Islet of Langerhans (tissue), 1 donor: ENCODE results near the gene C16orf87.
"Not testable (repeated sequence)": the region's sequence is repeated elsewhere in the genome, so short reads cannot be mapped to it uniquely, and the experiment has no call there.

Experiments
- FAIRE-seq: peaks from one replicate; lab custom pipeline; 2011; peaks lifted over from hg19 to GRCh38; lab: Jason Lieb, UNC

C16orf87 gene

DNA sequence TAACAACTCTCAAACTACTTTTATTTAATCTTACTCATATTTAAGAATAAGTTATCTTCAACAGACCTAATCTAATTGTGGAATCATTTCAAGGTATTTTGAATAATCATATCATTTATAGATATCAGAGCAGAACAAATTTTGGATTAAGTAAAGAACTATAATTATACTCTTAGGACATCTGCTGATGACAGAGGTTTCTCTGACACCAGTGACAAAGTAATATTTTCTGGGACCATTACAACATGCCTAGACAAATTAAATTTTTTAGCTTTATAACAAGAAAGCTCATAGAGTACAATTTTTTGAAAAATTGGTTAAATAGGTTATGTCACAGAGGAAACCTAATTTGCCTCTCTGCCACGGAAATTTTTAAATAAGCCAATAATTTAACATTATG is 30.5 kb downstream of the C16orf87 start:
- no peak for FAIRE-seq

DNA sequence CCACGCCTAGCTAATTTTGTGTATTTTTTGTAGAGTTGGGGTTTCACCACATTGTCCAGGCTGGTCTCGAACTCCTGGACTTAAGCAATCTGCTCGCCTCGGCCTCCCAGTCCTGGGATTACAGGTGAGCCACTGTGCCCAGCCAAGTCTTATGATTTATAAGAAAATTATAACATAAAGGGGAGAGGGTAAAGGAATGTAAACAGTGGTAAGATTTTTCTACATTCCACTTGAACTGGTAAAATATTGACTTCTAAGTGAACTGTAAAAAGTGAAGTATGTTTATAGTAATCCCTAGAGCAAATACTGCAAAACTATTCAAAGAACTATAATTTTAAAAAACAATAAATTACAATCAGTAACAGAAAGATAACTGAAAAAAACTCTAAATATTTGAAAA is 33.5 kb downstream of the C16orf87 start:
- FAIRE-seq = no peak

DNA sequence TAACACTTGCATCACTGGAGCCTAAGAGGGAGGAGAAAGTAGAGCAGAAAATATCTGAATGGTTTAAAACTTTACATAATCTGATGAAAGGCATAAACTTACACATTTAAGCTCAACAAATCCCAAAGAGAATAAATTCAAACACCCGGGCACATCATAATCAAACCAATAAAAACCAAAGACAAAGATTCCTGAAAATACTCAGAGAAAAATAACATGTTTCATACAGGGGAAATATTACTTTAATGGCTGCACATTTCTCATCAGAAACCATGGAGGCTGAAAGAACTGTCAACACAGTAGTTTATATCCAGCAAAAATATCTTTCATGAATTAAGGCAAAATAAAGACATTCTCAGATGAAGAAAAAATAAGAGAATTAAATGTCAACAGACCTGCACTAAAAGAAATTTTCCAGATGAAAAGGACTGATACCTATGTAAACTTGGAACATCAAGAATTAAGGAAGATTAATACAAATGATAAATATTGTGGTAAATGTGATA is 34.2 kb downstream of the C16orf87 start:
- FAIRE-seq = no peak

DNA sequence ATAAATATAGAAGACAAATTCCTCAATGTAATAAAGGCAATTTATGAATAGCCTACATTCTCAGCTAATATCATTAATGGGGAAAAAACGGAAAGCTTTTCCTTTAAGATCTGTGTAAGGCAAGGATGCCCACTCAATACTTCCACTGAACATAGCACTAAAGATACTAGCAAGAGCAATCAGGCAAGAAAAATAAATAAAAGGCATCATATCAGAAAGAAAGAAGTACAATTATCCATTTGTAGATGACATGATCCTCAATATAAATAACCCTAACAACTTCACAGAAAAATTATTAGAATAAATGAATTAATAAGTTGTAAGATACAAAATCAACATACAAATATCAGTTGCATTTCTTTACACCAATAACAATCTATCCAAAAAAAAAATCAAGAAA is 37.1 kb downstream of the C16orf87 start:
- FAIRE-seq = no peak

DNA sequence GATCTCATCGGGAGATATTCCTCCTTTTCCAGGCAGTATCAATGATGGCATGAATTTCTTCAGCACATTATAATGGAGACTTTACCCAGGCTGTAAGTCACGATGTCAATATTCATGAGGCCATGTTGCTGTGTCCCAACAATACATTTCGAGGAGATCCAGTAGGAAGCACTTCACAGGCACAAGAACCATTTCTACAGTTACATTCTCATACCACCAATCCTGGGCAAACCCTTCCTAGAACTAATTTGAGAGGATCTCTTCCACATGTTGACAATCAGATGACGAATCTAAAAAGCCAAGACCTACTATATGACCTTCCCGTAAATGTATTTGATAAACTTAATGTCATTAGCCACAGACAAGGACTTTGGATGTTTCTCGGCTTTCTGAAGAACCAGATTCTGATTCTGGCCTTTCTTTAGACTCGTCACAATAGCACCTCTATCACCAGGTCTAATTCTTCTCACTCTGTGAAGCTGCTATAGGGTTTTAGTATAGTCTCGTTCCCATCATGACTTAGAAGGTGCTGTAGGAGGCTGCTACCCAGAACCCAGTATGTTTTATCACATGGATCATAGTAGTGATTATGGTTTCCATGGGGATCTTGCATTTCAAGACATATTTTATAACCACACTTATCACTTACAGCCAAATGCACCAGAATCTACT is 40.2 kb downstream of the C16orf87 start:
- no peak for FAIRE-seq

DNA sequence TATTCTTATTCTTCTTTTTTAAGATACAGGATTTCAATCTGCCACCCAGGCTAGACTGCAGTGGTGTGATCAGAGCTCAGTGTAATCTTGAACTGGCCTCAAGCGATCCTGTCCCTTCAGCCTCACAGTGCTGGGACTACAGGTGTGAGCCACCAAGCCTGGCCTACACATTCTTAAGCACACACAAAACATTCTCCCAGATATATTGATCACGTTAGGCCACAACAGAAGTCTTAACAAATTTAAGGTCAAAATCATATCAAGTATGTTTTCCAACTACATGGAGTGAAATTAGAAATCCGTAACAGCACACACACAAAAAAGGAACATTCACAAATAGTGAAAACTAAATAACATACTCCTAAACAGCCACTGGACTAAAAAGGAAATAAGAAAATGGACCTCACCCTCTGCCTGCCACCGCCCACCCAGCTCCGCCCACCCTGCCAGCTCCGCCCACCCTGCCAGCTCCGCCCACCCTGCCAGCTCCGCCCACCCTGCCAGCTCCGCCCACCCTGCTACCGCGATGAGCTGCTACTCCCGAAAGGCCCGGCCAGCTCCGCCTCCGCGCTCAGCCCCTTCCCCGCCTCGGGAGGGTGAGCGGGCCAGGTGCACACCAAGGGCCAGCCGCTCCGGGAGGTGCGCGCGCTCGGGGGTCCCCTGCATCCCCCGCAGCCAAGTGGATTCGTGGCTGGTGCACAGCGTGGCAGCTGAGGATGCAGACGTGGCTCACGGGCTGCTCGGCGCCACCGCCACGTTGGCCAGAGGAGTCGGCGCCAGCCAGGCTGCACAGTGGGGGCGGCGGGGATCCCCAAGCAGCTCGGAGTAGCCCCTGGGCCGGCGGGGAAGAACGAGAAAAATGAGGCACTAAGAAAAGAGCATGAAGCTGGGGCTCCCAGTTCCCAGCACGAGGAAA is 41.2 kb downstream of the C16orf87 start:
- no peak for FAIRE-seq

DNA sequence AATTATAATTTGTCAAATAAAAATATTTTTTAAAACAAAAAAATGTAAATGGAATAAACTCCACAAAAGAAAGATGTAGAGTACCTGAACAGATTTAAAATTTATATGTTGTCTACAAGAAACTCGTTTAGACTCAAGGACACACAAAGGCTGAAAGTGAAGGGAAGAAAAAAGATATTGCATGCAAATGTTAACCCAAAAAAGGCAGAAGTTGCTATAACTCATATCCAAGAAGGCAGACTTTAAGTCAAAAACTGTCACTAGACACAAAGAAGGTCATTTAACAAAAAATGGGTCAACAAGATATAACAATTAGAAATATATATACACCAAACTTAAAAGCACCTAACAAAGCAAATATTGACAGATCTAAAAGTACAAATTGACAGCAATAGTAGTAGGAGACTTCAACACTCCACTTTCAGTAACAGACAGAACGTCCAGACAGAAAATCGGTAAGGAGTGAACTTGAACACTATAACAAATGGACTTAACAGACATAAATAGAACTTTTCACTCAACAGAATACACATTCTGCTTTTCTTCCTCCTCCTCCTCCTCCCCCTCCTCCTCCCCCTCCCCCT is 42.0 kb downstream of the C16orf87 start:
- FAIRE-seq = no peak

DNA sequence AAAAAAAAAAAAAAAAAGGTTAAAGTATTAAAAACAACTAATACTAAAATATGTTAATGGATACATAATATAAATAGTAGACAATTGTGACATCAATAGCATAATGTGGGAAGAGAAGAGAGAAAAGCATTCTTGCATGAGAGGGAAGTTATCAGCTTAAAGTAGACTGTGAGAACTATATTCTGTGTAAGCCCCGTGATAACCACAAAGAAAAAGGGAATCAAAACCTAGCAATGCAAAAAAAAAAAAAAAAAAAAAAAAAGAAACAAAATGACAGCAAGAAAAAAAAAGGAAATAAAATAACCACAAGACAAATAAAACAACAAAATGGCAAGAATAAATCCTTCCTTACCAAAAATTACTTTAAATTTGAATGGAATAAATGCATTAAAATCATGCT is 43.1 kb downstream of the C16orf87 start:
- no peak for FAIRE-seq

DNA sequence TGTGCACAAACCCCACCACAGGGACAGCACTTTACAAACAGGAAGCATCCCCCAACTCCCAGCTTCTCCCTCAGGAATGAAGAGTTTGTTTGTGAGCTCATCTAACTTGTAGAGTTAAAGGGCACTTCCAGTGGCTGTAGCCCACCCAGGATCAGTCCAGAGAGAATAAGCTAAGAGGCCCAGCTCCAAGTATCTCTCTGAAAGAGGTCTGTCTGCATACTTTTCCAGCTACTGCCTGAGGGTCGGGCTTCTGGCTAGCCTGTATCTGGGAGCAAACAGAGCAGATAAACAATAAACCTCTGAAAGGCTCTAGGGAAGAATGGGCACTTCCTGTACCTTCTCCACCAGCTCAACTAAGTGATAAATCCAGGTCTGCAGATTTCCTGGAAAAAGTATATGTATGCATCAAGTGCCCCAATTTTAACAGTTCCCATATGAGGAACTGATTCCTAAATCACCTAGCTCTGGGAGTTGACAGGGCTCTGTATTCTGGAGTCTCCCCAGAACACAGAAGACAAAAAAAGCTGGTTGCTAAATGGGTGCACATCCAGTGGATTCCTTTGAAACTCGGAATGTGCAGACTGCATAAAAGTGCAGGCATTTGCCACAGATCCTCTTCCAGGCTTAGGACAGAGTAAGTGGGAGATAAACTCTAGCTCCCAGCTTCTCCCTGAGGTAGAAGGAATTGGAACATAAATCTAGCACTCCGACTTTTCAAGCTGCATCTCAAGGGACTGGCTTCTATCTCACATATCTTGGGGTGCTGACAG is 45.7 kb downstream of the C16orf87 start:
- FAIRE-seq = no peak

DNA sequence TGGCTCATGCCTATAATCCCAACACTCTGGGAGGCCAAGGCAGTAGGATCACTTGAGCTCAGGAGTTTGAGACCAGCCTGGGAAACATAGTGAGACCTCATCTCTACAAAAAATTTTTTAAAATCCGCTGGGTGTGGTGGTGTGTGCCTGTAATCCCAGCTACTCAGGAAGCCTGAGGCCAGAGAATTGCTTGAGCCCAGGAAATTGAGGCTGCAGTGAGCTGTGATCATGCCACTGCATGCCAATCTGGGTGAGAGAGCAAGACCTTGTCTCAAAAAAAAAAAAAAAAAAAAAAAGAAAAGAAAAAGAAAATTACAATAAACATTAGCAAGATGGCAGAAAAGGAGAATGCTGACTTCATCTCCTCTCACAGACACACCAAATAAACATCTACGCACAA is 46.4 kb downstream of the C16orf87 start:
- FAIRE-seq = not testable (repeated sequence)

DNA sequence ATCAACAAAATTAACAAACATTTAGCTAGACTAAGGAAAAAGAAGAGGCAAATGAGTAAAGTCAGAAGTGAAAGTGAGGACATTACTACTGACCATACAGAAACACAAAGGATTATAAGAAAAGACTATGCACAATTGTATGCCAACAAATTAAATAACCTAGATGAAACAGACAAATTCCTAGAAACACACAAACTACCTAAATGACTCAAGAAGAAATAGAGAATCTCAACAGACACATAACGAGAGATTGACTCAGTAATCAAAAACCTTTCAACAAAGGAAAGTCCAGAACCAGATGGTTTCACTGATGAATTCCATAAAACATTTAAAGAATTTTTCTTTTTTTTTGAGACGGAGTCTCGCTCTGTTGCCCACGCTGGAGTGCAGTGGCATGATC is 47.2 kb downstream of the C16orf87 start:
- FAIRE-seq = no peak

DNA sequence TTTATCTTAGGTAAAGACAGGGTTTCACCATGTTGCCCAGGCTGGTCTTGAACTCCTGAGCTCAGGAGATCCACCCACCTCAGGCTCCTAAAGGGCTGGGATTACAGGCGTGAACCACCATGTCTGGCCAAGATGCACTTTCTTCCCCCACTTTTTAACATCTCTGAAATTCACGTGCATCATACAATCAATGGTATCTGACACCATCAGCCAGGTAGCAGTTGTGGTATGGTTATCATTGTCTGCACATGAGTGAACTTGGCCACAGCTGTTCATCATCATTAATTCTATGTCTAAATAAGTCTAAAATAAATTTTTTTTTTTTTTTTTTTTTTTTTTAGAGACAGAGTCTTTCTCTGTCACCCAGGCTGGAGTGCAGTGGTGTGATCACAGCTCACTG is 48.7 kb downstream of the C16orf87 start:
- no peak for FAIRE-seq

DNA sequence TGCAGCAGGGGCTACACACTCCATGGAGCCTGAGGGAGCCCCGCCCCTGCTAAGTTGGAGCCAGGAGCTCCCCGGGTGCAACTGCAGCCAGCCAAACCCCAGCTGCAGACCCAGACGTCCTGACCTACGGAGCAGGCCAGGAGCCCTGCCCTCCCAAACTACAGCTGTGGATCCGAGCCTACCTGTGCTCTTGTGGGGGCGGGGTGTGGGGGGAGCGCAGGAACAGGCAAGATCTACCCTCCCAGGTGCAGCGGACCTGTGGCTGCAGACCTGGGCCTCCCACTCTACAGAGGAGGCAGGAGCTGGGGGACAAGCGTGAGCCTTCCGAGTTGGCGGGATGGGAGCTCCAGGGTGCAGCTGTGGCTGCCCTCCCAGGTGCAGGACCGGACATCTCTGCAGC is 53.2 kb downstream of the C16orf87 start:
- FAIRE-seq = no peak

DNA sequence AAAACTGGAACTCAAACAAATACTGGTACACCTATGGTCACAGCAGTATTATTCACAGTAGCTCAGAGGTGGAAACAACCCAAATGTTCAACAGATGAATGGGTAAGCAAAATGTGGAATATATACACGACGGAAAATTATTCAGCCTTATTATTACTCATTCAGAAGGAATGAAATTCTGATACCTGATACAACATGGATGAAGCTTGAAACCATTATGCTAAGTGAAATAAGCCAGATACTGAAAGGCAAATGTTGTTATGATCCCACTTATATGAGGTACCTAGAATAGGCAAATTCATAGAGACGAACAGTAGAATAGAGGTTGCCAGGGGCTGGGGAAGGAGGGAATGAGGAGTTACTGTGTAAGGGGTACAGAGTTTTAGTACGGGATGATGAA is 55.8 kb downstream of the C16orf87 start:
- no peak for FAIRE-seq

DNA sequence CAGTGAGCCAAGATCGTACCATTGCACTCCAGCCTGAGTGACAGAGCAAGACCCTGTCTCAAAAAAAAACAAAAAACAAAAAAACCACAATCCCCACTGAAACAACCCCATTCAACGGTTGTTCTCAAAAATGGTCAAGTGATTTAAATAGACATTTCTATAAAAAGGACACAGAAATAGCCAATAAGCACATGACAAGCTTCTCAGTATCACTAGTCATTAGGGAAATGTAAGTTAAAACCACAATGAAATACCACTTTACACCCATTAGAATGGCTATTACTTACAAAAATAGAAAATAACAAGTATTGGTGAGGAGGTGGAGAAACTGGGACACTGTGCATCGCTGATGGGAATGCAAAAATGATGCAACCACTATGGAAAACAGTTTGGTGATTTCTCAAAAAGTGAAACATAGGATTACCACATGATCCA is 56.2 kb downstream of the C16orf87 start:
- FAIRE-seq = no peak

DNA sequence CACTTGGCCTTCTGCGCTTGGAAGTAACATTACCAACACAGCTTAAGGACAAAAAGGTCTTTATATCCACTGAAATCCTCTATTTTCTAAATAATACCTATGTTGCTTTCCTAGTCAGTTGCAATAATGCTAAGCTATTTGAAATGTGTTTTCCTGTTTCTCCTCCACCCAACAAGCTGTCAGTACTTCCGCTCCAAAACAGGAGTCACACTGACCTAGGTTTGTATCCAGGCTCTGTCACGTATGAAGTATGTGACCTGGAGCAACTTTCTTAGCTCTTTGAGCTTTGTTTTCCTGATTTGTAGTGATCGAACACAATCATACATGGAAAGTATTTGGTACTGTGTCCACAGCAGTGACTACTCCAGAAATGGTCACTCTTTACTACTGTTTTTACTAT is 58.5 kb downstream of the C16orf87 start:
- FAIRE-seq = no peak

DNA sequence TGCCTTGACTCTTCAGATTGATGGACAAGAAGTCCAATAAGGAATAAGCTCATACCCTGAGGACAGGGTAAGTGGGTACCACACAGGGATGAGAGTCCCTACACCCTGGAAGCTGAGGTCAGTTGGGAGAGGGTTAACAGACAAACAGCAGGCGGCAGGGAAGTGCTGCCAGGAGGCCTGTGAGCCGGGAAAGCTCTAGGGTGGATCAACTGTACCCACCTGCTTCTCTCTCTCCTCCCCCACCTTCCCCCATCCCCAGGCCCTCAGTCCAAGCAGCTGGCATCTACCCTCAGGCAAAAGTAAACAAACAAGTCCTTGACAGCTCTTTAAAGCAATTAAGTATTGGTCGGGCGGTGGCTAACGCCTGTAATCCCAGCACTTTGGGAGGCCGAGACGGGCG is 62.2 kb downstream of the C16orf87 start:
- FAIRE-seq = no peak

DNA sequence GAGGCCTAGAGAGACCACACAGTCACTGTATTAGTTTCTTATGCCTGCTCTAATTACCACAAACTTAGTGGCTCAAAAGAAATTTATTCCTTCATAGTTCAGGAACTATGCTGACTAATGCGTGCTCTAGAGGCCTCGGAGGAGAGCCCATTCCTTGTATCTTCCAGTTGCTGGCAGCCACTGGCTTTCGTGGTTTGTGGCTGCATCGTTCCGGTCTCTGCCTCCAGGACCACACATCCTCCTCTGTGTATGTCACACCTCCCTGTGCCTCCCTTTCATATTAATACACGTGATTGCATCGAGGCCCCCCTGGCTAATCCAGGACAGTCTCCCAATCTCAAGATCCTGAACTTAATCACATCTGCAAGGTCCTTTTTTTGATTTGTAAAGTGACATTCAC is 65.9 kb downstream of the C16orf87 start:
- no peak for FAIRE-seq

DNA sequence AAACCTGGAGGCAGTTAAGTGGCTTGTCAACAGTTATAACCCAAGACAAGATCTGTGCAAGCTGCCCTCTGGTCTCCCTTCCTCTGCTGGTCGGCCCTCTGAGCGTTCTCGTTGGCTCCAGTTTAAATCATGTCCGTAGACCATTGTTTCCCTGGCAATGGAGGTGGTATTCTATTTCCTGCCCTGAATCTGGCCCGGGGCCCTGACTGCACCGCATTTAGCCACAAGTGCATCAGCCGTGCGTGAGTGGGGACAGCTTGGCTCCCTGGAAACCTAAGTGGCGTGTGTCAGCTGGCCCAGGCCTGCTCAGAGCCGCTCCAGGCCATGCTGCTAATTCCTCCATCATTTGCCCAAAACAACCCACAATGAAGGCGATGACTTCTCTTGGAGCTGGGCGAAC is 67.8 kb downstream of the C16orf87 start:
- no peak for FAIRE-seq

DNA sequence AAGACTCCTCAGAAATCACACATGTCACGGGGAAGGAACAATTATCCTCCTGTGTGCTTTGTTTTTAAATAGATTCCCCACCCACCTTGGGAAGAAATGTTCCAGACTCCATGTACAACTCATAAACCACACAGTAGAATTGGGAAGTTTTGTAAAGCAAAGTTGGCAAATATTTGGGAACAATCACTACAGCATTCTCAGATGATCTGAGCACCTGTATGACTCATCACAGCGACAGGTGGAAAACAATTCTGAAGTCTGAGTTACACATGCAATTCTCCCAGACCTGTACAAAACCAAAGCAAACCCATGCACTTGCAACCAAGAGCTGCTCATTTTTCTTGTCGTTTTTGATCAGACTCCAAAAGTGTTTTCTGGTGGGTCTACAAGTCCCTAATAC is 68.4 kb downstream of the C16orf87 start:
- FAIRE-seq = no peak

DNA sequence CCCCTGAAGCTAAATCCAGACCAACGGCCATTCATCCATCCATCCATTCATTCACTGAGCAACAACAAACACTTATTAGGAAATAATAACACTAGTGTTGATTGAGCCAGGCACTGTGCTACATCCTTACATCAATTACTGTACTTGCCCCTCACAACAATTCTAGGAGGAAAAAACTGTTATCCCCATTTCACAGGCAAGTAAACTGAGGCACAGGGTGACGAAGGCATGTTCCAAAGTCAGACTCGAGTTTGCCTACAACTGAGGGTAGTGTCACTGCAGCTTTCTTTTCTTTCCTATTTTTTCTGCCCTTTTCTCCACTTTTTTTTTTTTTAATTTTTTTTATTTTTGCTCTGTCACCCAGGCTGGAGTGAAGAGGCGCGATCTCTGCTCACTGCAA is 71.7 kb downstream of the C16orf87 start:
- FAIRE-seq = no peak

DNA sequence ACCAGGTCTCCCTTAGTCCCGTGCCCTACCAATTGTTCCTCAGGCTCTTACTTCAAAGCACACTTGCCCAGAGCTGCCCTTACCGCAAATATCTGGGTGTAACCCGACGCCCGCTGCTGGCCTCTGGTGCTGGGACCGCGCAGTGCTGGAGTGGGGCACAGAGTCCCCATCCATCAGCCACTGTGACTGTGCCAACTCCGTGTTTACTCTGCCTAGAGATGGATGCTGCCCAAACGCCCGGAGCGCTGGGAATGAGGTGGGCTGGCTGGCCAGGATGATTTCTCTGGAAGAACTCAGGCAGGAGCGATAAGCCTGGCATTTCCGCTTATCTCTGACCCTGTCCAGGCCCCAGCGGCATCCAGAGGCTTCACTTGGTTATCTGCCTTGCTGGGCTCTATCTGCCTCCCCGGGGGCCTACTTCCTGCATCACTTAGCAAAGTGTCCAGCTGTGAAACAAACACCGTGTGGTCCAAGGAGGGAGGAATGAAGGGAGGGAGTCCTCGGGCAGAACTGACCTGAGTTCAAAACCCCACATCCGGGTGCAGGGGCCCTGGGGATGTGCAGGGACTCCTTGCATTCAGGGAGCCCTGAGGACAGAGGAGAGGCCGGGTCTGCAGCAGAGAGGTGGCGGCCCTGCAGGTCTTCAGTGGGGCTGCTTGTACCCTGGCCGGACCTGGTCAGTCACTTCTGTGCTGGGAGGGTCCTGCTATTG is 73.5 kb downstream of the C16orf87 start:
- FAIRE-seq = no peak
